H9 (cell line): ENCODE measurements around the gene FAM110A. TPM values are rescaled to one million over a fixed set of nuclear protein-coding genes. Genes with fewer than 3 reads are reported as not detected.

Source experiments
- DNase-seq: peaks from one replicate; pipeline ENCODE4 v3.0.0-alpha.2; 2017
- H2AFZ ChIP-seq: one replicate; pipeline ENCODE4 v1.6.1; 2013; ENCODE audit warnings: mild to moderate bottlenecking, low read length, control low read depth, moderate library complexity
- H2AK5ac ChIP-seq: 2 replicates; pipeline ENCODE4 v1.6.1; 2013; ENCODE audit warnings: low read length, control low read depth, mixed read lengths; ENCODE audit not compliant: insufficient read length
- H2BK120ac ChIP-seq: one replicate; pipeline ENCODE4 v1.6.1; 2013; ENCODE audit warnings: low read depth, mild to moderate bottlenecking, low read length, control low read depth, inconsistent platforms; ENCODE audit not compliant: poor library complexity, severe bottlenecking
- H2BK12ac ChIP-seq: 2 replicates; pipeline ENCODE4 v1.6.1; 2013; ENCODE audit warnings: low read length, control low read depth, mixed read lengths, low read depth; ENCODE audit not compliant: insufficient read length
- H2BK15ac ChIP-seq: 2 replicates; pipeline ENCODE4 v1.6.1; 2013; ENCODE audit warnings: low read depth, low read length, control low read depth
- H2BK20ac ChIP-seq: one replicate; pipeline ENCODE4 v1.6.1; 2013; ENCODE audit warnings: low read depth, mild to moderate bottlenecking, low read length, control low read depth, inconsistent platforms; ENCODE audit not compliant: poor library complexity, severe bottlenecking
- H2BK5ac ChIP-seq: 2 replicates; pipeline ENCODE4 v1.6.1; 2013; ENCODE audit warnings: low read length, control low read depth, mixed read lengths; ENCODE audit not compliant: insufficient read length
- H3K14ac ChIP-seq: 2 replicates; pipeline ENCODE4 v1.6.1; 2013; ENCODE audit warnings: low read length, control low read depth; ENCODE audit not compliant: insufficient read depth
- H3K18ac ChIP-seq: 2 replicates; pipeline ENCODE4 v1.6.1; 2013; ENCODE audit warnings: low read depth, mild to moderate bottlenecking, mixed read lengths, low read length, control low read depth; ENCODE audit not compliant: insufficient read length
- H3K23ac ChIP-seq: 2 replicates; pipeline ENCODE4 v1.6.1; 2013; ENCODE audit warnings: low read length, control low read depth, mixed read lengths, low read depth; ENCODE audit not compliant: insufficient read length
- H3K23me2 ChIP-seq: 2 replicates; pipeline ENCODE4 v1.6.1; 2013; ENCODE audit warnings: low read depth, mild to moderate bottlenecking, mixed read lengths, low read length, control low read depth; ENCODE audit not compliant: insufficient read length, poor library complexity, severe bottlenecking
- H3K27ac ChIP-seq: 2 replicates; pipeline ENCODE4 v1.5.1; 2013; ENCODE audit warnings: low read length, control low read depth, mixed read lengths, low read depth; ENCODE audit not compliant: insufficient read length
- H3K27me3 ChIP-seq: 2 replicates; pipeline ENCODE4 v1.6.1; 2013; ENCODE audit warnings: low read length, control low read depth, inconsistent platforms; ENCODE audit not compliant: insufficient read depth
- H3K4ac ChIP-seq: 2 replicates; pipeline ENCODE4 v1.6.1; 2013; ENCODE audit warnings: low read depth, mild to moderate bottlenecking, control low read depth, inconsistent platforms, low read length, moderate library complexity
- H3K4me1 ChIP-seq: 2 replicates; pipeline ENCODE4 v1.6.1; 2013; ENCODE audit warnings: low read length, control low read depth, inconsistent platforms; ENCODE audit not compliant: insufficient read depth
- H3K4me2 ChIP-seq: 2 replicates; pipeline ENCODE4 v1.6.1; 2013; ENCODE audit warnings: low read length, control low read depth, mixed read lengths; ENCODE audit not compliant: insufficient read length, insufficient read depth
- H3K56ac ChIP-seq: 2 replicates; pipeline ENCODE4 v1.6.1; 2013; ENCODE audit warnings: low read depth, mild to moderate bottlenecking, mixed read lengths, low read length, control low read depth; ENCODE audit not compliant: insufficient read length
- H3K79me1 ChIP-seq: 2 replicates; pipeline ENCODE4 v1.6.1; 2013; ENCODE audit warnings: low read depth, mild to moderate bottlenecking, moderate library complexity, low read length, control low read depth, inconsistent platforms; ENCODE audit not compliant: insufficient read depth, poor library complexity, severe bottlenecking
- H3K79me2 ChIP-seq: 2 replicates; pipeline ENCODE4 v1.6.1; 2013; ENCODE audit warnings: low read length, control low read depth, inconsistent platforms; ENCODE audit not compliant: insufficient read depth
- H3K9ac ChIP-seq: 2 replicates; pipeline ENCODE4 v1.6.1; 2013; ENCODE audit warnings: low read length, control low read depth, mixed read lengths; ENCODE audit not compliant: insufficient read length; ENCODE audit errors: extremely low read depth
- H3K9me3 ChIP-seq: one replicate; pipeline ENCODE4 v1.6.1; 2013; ENCODE audit warnings: low read depth, low read length, inconsistent platforms; ENCODE audit not compliant: control insufficient read depth
- H3T11ph ChIP-seq: one replicate; pipeline ENCODE4 v1.6.1; 2013; ENCODE audit warnings: mild to moderate bottlenecking, low read length, control low read depth, inconsistent platforms
- H4K20me1 ChIP-seq: one replicate; pipeline ENCODE4 v1.6.1; 2013; ENCODE audit not compliant: control insufficient read depth, insufficient read length, insufficient read depth
- H4K5ac ChIP-seq: 2 replicates; pipeline ENCODE4 v1.6.1; 2013; ENCODE audit warnings: low read depth, mild to moderate bottlenecking, mixed read lengths, low read length, control low read depth; ENCODE audit not compliant: insufficient read length
- H4K8ac ChIP-seq: replicated peaks from 2 replicates; pipeline ENCODE4 v1.6.1; 2013; ENCODE audit warnings: low read length, control low read depth, mixed read lengths, low read depth; ENCODE audit not compliant: insufficient read length
- H4K91ac ChIP-seq: 2 replicates; pipeline ENCODE4 v1.6.1; 2013; ENCODE audit warnings: low read depth, mild to moderate bottlenecking, moderate library complexity, mixed read lengths, low read length, control low read depth; ENCODE audit not compliant: insufficient read length
- H3K27ac Mint-ChIP-seq, 3 experiments: 2 replicates in 2 of 3; 3 replicates in 1 of 3; pipeline ENCODE4 v1.8.0; 2020 to 2021; ENCODE audit warnings: mixed read lengths in 3 of 3, mild to moderate bottlenecking in 1 of 3, moderate library complexity in 1 of 3
- H3K27me3 Mint-ChIP-seq: 2 replicates; pipeline ENCODE4 v1.8.0; 2021; ENCODE audit warnings: low read depth, mild to moderate bottlenecking, moderate library complexity, mixed read lengths
- H3K36me3 Mint-ChIP-seq, 3 experiments: 2 replicates in 2 of 3; 3 replicates in 1 of 3; pipeline ENCODE4 v1.8.0; 2020 to 2021; ENCODE audit warnings: low read depth in 3 of 3, mixed read lengths in 3 of 3; ENCODE audit not compliant: insufficient read depth in 1 of 3
- H3K4me1 Mint-ChIP-seq, 2 experiments: 2 replicates each; pipeline ENCODE4 v1.8.0; 2020; ENCODE audit warnings: mixed read lengths in 2 of 2
- H3K4me3 Mint-ChIP-seq, 2 experiments: 2 replicates in 1 of 2; 3 replicates in 1 of 2; pipeline ENCODE4 v1.8.0; 2020 to 2021; ENCODE audit warnings: mild to moderate bottlenecking in 2 of 2, mixed read lengths in 2 of 2, moderate library complexity in 1 of 2
- H3K9me3 Mint-ChIP-seq, 2 experiments: 2 replicates in 1 of 2; 3 replicates in 1 of 2; pipeline ENCODE4 v1.8.0; 2020; ENCODE audit warnings: mild to moderate bottlenecking in 2 of 2, mixed read lengths in 2 of 2, moderate library complexity in 1 of 2
- WGBS: extraction: QIAGEN DNeasy Blood & Tissue Kit; methylation state at CpG from one replicate; pipeline ENCODE4 v1.1.7; 2013; ENCODE audit warnings: missing lambda C conversion rate, low lambda C conversion rate, mixed read lengths; ENCODE audit not compliant: insufficient read length; ENCODE audit errors: extremely low coverage; 5-methylcytosine and 5-hydroxymethylcytosine counted together
- total RNA-seq: library from RNA; stranded (reverse); gene quantifications from 2 replicates; pipeline ENCODE4 v1.2.1, GENCODE V29; 2021
- TF ChIP-seq, protein P1 (sequence below): fragments of 200-600 bp; sonication (generic); conservative IDR thresholded peaks from 3 replicates; pipeline ENCODE4 v1.8.0; 2021; ENCODE audit warnings: antibody characterized with exemption, mild to moderate bottlenecking

The FAM110A gene
- total RNA-seq, 1 experiment from 2014 or later = 10.3 TPM

DNA sequence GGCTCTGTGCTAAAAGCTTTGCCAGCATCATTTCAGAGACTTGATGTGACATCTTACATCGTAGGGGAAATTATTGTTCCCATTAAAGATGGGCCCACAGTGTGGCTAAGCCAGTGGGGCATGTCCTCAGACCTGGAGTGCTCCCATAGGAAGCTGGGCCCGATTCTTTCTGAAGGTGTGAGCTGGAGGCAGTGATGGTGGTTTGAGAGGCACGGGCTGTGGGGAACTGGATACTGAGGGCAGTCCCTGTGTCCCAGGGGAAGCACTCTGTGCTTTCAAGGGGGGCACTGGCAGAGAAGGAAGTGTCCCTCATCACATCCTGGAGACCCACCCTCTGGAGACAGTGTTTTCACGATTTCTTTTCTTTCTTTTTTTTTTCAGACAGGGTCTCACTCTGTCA, 8.6 kb upstream of the FAM110A start:
- Histone ChIP-seq H4K5ac (no peak overlapping the region), H3K18ac (no peak overlapping the region), H3K9ac (no peak overlapping the region), H3T11ph (no peak overlapping the region), H3K23me2 (no peaks in the 10 kb centered on the region), H2BK12ac (no peak overlapping the region), H4K20me1 (no peaks in the 10 kb centered on the region), H3K14ac (no peak overlapping the region), H2AK5ac (no peak overlapping the region), H3K27me3 (no peaks in the 10 kb centered on the region), H2BK120ac (no peak overlapping the region), H2AFZ (no peak overlapping the region), H2BK15ac (no peak overlapping the region), H3K9me3 (no peaks in the 10 kb centered on the region), H4K91ac (no peak overlapping the region), H3K79me2 (no peaks in the 10 kb centered on the region), H2BK5ac (no peak overlapping the region), H2BK20ac (no peak overlapping the region), H3K23ac (no peak overlapping the region), H3K4ac (no peak overlapping the region), H3K56ac (no peak overlapping the region), H3K27ac (no peak overlapping the region), H4K8ac (no peak overlapping the region), H3K79me1 (no peaks in the 10 kb centered on the region), H3K4me1 (no peaks in the 10 kb centered on the region), H3K4me2 (no peak overlapping the region)
- H3K9me3 Mint-ChIP-seq = no peaks in the 10 kb centered on the region; a peak in 2 of 5 replicates
- no peak overlapping the region for H3K4me3 Mint-ChIP-seq
- H3K36me3 Mint-ChIP-seq = no peaks in the 10 kb centered on the region
- WGBS = no CpG with 5 or more reads among the region's 4 CpGs
- no peak for DNase-seq
- TF ChIP-seq, protein P1, sequence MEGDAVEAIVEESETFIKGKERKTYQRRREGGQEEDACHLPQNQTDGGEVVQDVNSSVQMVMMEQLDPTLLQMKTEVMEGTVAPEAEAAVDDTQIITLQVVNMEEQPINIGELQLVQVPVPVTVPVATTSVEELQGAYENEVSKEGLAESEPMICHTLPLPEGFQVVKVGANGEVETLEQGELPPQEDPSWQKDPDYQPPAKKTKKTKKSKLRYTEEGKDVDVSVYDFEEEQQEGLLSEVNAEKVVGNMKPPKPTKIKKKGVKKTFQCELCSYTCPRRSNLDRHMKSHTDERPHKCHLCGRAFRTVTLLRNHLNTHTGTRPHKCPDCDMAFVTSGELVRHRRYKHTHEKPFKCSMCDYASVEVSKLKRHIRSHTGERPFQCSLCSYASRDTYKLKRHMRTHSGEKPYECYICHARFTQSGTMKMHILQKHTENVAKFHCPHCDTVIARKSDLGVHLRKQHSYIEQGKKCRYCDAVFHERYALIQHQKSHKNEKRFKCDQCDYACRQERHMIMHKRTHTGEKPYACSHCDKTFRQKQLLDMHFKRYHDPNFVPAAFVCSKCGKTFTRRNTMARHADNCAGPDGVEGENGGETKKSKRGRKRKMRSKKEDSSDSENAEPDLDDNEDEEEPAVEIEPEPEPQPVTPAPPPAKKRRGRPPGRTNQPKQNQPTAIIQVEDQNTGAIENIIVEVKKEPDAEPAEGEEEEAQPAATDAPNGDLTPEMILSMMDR = no peak
- no peak overlapping the region for H3K27ac Mint-ChIP-seq
- peaks cover 9 to 16% of the 10 kb centered on the region in 2 experiments for H3K4me1 Mint-ChIP-seq
- H3K27me3 Mint-ChIP-seq = peaks cover 2% of the 10 kb centered on the region
